Hair follicle dermal papilla cell (primary cell): Measurements from ENCODE around the gene P2RX6. TPM values are rescaled to one million over a fixed set of nuclear protein-coding genes. Genes with fewer than 3 reads are reported as not detected.

Experiments used
- small RNA-seq: library from RNA; depleted of rRNA; stranded (forward); fragments of <200 nt; gene quantifications from one replicate; pipeline ENCODE3, GENCODE V24; 2012
- total RNA-seq: library from RNA; depleted of rRNA; stranded (reverse); fragments of >200 nt; gene quantifications from 2 replicates; pipeline ENCODE4 v1.2.3, GENCODE V29; 2012

Gene P2RX6
- 11.5 and 14.0 TPM in 2 replicates for total RNA-seq

DNA sequence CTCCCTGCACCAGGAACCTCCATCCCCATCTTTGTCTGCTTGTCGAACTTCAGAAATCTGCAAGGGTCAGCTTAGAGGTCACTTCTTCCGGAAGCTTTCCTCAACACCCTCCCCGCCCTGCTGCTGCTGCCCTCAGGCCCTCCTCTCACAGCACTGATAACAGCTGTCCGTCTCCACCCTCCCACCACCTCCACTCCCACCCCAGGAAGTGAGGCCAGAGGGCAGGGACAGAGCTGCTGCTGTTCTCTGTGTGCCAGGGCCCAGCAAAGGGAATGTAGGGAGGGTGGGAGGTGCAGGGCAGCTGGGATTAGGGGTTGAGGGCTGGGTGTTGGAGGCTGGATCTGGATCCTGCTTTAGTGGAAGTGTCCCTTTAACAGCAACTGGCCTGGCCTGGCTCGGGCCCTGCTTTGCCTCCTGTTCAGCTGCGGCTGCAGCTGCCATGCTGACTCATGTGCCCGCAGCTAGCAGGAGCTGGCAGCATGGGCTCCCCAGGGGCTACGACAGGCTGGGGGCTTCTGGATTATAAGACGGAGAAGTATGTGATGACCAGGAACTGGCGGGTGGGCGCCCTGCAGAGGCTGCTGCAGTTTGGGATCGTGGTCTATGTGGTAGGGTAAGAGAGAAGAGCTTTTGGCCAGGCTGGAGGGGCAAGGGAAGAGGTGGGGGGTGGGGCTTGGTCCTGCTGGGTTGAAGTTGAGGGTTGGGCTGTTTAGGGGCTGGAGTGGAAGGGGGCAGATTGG is at the start of gene P2RX6:
P2RX6 (plus strand) TSS at position 440 of the 740 bp plus-strand sequence; CDS start at position 450, 10 bp downstream.

DNA sequence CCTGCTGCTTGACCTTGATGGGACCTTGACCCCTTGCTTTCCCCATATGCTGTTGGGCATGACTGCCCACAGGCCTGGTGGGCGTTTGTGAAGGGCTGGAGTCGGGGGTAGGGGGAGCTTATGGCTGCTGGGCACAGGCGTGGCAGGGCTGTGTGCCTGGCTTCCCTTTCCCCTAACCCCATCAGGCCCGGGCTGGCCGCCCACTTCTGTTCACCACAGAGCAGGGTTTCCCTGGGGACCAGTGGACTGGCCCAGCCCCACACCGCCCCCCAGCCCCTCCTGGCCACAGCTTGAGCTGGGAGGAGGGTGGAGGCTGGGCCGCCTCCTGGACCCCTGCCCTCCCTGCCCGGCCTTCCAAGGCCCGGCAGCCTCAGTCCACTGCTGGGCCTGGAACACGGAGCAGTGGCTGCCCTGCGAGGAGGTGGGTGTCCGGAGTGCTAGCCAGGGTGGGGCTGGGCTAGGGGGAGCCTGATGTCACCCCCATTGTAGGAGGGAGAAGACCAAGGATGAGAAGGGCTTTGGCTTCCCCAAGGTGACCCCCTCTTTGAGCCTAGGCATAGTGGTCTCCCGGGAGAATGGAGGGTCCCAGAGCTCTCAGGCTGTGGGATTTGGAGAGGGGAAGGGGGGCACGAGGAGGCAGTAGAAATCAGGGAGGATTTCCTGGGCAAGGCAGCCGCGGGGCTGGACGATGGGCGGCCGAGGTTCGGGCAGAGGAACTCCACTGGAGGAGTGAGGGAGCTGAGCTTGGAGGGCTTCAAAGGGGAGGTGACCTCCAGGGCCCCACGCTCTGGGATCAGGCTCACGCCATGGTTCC is 47.9 kb upstream of the P2RX6 start, which contains the start of gene AIFM3:
AIFM3 (plus strand) TSS at position 373 of the 814 bp plus-strand sequence. CDS start 690 bp downstream, outside the sequence.

DNA sequence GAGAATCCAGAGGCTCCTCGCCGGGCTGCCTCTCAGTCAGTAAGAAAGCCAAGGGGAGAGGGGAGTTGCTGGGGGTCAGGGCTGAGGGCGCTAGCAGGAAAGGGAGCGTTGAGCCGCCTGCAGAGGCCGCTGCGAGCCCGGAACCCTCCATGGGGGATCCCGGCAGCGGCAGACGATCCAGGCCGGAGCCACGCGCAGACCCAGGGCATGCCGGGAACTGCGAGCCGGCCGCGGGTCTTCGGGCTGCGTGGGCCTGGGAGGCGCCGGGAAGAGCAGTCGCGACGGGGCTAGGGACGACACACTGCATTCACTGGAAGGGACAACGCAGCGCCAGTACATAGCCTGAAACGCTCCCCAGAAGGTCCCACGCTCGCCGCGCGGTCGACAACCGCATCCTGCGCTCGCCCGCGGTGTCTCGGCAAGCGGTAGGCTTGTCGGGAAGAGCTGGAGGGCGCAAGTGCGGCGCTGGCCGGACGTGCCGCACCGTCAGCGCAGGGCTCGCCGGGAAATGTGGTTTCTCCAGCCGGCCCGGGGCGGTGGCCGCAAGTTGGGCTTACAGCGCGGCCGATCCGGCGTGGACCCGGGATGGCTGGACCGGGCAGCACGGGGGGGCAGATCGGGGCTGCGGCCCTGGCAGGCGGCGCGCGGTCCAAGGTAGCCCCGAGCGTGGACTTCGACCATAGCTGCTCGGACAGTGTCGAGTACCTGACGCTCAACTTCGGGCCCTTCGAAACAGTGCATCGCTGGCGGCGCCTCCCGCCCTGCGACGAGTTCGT is 33.0 kb upstream of the P2RX6 start, which contains the start of gene LZTR1:
LZTR1 (plus strand) TSS at position 511 of the 776 bp plus-strand sequence; CDS start at position 586, 75 bp downstream.

DNA sequence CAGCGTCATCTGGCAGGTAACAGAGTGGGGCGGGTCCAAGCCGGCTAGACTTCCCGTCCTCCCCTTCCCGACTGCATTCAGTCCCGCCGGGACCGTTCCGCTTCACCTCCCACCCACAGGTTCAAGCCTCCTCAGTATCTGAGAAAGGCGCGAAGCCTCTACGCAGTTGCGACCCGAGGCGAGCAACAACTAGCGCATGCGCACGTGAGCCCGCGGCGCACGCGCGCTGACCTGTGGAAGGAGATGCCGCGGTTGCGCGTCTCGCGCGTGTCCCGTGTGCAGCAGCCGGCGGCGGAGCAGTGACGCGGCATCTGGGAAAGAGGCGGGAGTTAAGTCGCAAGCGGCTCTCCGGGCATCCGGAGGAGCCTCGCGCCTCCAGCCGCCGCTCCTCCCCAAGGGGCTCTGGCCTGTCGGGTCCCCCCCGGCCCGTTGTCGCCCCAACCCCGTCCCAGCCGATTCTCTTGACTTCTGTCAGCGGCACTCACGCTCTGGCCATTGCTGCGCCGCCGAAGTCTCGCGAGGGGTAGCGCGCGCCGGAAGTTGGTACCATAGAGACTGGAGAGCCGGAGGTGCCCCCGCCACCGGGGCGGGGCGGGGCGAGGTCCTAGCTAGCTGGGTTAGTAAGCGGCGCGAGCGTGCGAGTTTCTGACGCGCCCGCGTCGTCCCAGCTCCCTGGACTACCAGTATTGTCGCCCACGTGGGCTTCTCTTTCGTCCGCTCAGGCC is 13.2 kb upstream of the P2RX6 start, which contains the start of gene THAP7:
THAP7 (minus strand) TSS at position 518 of the 725 bp plus-strand sequence; CDS start at position 311, 207 bp downstream.

DNA sequence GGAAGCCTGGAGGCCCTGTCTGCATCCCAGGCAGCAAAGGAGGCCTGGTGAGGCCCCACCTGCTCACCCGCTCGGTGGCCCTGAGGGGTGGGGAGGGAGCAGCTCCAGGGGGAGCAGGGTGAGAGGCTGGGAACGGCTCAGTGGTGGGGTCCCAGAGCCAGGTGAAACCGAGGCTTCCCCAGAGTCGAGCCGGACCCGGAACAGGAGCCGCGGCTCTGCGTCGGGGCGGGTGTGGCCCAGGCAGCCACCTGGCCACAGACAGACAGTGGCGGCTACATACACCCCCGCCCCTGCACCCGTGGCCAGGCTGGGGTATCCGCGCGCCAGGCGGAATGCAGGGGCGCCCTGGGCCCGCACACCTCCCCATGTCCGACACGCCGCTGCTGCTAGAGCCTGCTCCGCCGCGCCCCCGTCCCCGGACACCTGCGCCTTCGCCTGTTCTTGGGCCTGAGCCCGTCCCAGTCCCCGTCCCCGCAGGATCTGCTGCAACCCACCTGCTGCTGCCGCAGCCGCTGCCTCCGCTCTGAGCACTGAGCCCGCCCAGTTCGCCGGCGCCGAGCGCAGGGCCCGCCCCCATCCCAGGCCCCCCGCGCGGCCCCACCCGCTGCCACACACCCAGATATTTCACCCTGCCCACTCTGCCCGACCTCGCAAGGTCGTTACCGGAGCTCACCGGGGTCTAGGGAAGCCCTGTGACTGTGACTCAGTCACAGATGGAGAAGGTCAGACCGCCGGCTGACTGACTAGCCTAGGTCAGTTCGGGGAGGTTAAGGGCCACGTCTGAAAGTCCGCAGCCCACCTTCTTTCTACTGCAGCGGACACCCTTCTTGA is 17.3 kb downstream of the P2RX6 start, which contains the start of gene SLC7A4:
SLC7A4 (minus strand) TSS at position 525 of the 831 bp plus-strand sequence. CDS start 749 bp downstream, outside the sequence.

DNA sequence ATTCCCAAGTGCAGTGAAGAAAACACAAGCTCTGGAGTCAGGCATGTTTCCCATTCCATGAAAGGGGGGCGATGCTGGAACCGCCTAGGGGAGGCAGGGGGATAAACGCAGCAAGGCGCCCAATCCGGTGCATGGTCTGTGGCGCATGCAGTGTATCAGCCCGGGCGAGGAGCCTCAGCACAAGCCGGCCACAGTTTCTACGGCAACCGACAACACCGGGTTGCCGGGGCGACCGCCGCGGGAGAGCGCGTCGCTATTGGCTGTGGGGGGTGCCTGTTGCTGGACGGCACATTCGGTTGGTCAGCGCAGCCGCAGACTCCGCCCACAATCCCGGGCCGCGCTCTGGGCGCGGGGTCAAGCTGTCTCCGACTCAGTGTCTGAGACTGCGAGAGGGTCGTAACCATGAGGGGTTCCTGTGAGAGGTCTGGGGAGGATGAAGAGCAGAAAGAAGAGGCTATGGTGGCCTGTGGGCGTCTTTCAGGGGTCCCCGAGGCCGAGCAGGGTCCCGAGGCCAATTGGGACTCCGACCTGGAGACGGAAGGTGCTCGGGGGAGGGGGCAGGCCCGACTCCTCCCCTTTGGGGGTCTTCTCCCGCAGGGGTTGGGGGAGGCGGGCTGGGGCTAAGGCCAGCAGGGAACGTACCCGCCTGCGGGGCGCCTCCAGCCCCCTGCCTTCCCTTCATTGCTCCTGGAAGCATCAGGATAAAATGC is 30.8 kb downstream of the P2RX6 start, which contains the start of gene LRRC74B:
LRRC74B (plus strand) TSS at position 362 of the 710 bp plus-strand sequence; CDS start at position 403, 41 bp downstream.

Small RNA genes within 50 kb of the gene (small RNA-seq; reads per million reads assigned to genes)
- not detected for gene MIR649

Other genes with a start within 250 kb of the P2RX6 start
- gene SERPIND1, start 241.1 kb upstream of the P2RX6 start, total RNA-seq: not detected in 2 replicates
- gene PI4KA, start 156.4 kb upstream of the P2RX6 start, total RNA-seq: 59.7 and 68.8 TPM in 2 replicates
- gene SNAP29, start 156.2 kb upstream of the P2RX6 start, total RNA-seq: 17.2 and 17.4 TPM in 2 replicates
- 46.0 and 48.5 TPM in 2 replicates for gene CRKL, start 97.8 kb upstream of the P2RX6 start, total RNA-seq
- 0.36 and 0.49 TPM in 2 replicates for gene AIFM3, start 47.9 kb upstream of the P2RX6 start, total RNA-seq
- 90.1 and 91.0 TPM in 2 replicates for gene LZTR1, start 32.9 kb upstream of the P2RX6 start, total RNA-seq
- gene THAP7, start 13.0 kb upstream of the P2RX6 start, total RNA-seq: 30.7 and 31.3 TPM in 2 replicates
- gene SLC7A4, start 17.4 kb downstream of the P2RX6 start, total RNA-seq: 11.5 and 34.5 TPM in 2 replicates
- 0.16 and 0.36 TPM in 2 replicates for gene LRRC74B, start 30.8 kb downstream of the P2RX6 start, total RNA-seq